ENCODE results near the gene ZBTB16.

ZBTB16 gene

GRCh38 chr11:114209904-114210303 lies 150.4 kb downstream of the ZBTB16 start:
- no peak for DNase-seq (ENCODE audit: low read depth, low spot score)

GRCh38 chr11:114211444-114212121 lies 152.1 kb downstream of the ZBTB16 start:
- no peak for DNase-seq (ENCODE audit: low read depth, low spot score)

GRCh38 chr11:114213622-114214021 lies 154.1 kb downstream of the ZBTB16 start:
- no peak for DNase-seq (ENCODE audit: low read depth, low spot score)

DNA sequence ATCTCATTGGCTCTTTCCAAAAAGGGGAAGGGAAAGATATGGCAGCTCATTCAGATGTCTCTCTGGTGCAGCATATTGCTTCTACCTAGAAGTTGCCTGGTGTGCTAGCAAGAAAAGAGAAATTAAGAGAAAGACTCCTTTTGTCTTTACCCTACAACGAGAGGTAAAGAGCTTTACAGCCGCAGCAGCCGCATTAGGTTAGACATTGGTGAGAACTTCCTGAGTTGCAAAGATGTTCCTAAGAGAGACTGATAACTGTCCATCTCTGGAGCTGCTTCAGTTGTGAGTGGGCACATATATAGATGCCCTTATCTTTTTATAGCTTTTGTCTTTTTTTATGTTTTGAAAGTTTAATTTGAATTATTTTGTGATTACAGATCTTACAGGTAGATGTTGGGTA lies 155.9 kb downstream of the ZBTB16 start:
- no peak for DNase-seq (ENCODE audit: low read depth, low spot score)

GRCh38 chr11:114215871-114216795 lies 156.6 kb downstream of the ZBTB16 start:
- DNase-seq (ENCODE audit: low read depth, low spot score), result no peak

DNA sequence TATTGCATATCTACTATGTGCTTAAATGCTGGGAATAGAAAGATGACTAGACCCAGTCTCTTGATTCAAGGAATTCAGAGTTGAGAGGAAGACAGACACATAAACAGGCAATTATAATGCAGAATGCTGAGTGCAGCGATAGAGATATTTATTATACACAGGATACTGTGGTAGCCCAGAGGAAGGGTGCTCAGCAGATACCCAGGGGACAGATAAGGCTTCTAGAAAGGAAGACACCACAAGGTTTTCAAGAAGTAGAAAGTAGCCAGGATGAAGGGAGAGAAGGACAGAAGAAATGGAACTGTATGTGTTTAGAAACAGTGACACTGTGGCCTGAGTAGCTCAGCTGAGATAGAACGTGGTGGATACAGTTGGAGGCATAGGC lies 157.3 kb downstream of the ZBTB16 start:
- DNase-seq (ENCODE audit: low read depth, low spot score), result no peak

- no peak for DNase-seq (ENCODE audit: low read depth, low spot score)
Measured at GRCh38 chr11:114218508-114218907, 159.0 kb downstream of the ZBTB16 start.

GRCh38 chr11:114219559-114220349 lies 160.2 kb downstream of the ZBTB16 start:
- DNase-seq (ENCODE audit: low read depth, low spot score), result no peak

DNA sequence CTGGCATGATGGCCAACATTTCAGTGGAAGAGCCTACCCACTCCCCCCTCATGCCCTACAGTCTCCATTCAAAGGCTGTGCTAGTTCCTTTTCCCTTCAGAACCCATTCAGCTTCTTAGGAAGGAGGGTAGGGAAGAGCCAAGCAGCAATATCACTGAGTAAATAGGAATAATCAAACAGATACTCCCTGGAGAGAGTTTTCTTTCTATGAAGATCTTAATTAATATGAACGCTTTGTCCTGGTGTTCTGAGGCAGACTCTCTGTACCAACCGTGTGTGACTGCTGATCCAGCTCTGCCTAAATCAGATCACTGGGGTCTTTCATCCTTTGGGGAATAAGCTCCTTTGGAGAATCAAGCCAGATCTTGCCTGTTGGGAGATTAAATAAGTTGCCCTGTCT lies 161.5 kb downstream of the ZBTB16 start:
- DNase-seq (ENCODE audit: low read depth, low spot score), result no peak

GRCh38 chr11:114225661-114226060 lies 166.2 kb downstream of the ZBTB16 start:
- no peak for DNase-seq (ENCODE audit: low read depth, low spot score)

GRCh38 chr11:114226356-114226755 lies 166.8 kb downstream of the ZBTB16 start:
- no peak for DNase-seq (ENCODE audit: low read depth, low spot score)

- no peak for DNase-seq (ENCODE audit: low read depth, low spot score)
Measured at GRCh38 chr11:114228435-114229411, 169.2 kb downstream of the ZBTB16 start.

DNA sequence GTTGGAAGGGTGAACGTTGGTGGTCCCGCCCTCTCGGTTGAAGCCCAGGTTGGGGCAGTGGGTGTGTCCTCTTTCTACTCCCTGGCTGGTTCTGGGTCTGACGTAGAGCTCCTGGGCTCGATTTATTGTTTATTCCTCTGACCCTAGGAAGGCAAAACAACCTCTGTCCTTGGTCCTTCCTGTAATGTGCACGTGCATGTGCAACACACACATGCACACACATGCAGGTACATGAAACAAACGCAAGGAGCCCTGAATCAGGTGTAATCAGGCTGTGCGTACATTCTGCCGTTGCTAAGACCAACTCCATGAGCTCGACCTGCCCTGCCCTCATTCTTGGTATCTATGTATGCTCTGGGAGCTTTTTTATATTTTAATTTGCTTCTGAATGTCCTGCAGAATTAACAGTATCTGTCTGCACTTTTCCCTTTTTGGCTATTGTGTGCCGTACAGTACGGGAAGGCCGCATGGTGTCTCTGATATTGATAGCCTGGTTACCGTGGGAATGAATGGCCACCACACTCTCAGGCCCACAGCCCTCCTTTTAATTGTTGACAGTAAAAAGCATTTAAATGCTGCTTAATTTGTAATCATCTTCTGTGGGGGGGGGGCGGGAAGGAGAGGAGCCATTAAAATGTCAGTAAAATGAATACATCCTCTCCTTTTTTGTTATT lies 170.7 kb downstream of the ZBTB16 start:
- DNase-seq (ENCODE audit: low read depth, low spot score), result no peak

DNA sequence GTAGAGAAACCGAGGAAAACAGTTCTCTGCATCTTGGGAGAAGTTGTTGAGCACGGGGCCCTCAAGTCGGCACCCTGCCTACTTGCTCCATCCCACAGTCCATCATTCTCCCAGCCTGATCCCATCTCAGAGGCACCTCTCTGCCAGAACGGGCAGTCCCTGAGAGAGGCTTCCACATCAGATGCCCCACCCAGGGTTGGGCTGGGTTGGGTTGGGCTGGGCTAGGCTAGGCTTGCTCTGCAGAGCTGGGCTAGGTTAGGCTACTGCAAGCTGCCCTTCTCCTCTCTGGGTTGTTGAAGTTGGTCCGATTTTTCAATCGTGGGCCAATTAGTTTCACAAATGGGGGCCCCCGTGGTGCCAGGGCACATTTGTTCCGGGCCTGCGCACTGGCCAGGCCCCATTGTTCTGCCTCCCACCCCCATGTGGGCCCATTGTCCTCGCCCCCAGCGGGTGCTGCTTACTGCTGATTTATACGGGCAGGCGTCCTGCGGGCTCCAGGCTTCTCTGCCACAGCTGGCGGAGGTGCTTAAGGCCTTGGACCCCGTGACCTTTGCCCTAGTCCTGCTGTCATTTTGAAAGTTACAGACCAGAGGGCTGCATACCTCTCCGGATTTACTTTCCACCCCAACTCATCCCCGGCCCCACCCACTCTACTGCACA lies 173.0 kb downstream of the ZBTB16 start:
- DNase-seq (ENCODE audit: low read depth, low spot score), result no peak

DNA sequence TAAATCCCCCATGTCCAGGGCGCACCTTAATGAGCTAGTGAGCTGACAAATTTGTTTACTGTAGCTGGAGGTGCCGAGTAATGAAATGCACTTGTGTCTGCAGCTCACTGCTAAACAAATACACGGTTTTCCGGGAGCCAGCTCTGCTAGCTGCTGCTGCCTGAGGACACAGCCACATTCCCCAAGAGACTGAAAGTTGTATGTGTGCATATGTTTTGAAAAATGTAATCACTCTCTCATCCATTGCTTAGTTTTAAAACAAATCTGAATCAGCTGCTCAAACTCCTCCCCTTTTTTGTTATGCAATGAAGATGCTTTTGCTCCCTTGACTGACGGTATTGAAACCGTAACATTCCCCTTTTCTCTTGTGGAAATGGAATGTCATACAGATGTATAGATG lies 174.2 kb downstream of the ZBTB16 start:
- no peak for DNase-seq (ENCODE audit: low read depth, low spot score)

- DNase-seq (ENCODE audit: low read depth, low spot score), result no peak
Measured at GRCh38 chr11:114236829-114237228, 177.3 kb downstream of the ZBTB16 start.

DNA sequence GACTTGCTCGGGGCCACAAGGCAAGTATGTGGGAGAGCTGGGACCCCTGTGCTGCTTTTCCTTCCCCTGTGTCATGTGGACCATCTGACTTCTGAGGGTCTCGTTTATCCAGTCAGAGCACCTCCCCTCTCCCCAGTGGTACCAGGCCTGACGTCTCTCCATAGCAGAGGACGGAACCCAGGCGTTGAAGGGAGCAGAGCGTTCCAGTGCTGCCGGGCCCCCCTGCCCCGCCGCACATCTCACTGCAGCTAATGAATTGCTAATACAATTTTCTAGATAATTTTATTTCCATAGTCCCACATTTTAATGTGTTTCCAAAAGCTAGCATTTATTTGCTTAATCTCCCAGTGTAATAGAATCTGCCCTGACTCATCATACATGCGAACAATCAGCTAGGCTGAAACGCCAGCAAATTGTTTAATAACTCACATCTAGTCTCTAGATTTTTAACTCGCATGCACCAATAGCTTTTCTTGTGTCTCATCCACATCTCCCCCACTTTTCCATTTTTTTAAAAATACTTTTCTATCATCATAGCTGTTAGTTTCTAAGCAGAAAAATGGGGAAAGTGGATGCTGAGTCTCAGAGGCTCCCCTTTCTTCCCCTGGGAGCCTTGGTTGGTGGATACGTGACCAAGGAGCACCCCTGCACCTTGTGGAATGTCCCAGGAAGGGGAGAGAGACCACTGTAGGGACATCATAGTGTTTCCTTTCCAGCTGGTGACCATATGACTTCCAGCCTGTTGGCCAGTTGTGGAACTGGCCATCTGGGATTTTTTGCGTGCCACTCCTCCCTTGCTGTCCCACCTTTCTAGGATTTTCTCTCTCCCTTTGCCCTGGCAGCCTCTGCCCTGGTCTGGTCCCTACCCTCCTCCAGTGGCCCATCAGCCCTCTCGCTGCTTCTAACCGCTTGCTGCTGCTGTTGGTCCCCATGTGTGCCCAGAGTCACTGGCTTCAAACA lies 178.1 kb downstream of the ZBTB16 start:
- no peak for DNase-seq (ENCODE audit: low read depth, low spot score)

GRCh38 chr11:114239753-114240161 lies 180.2 kb downstream of the ZBTB16 start:
- DNase-seq (ENCODE audit: low read depth, low spot score), result no peak

DNA sequence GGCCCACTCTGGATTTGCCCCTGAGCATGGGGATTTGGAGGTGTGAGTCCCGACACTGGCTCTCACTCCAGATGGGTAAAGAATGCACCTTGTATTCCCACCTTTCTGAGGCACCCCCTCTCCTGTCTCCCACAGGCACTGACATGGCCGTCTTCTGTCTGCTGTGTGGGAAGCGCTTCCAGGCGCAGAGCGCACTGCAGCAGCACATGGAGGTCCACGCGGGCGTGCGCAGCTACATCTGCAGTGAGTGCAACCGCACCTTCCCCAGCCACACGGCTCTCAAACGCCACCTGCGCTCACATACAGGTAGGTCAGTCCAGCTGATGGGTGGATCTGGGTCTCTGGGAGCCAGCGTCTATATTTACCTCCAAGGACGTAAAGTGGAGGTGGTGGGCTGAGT lies 182.5 kb downstream of the ZBTB16 start:
- DNase-seq (ENCODE audit: low read depth, low spot score), result no peak

Measured in activated naive CD8-positive, alpha-beta T cell treated with anti-CD3 and anti-CD28 coated beads, Interleukin-2, amount 50 U/mL, for 16 hours (primary cell).